Stimulated activated CD4-positive, alpha-beta T cell treated with anti-CD3 and anti-CD28 coated beads, Interleukin-12 subunit alpha, Interleukin-12 subunit beta, amount 100 ng/mL, for 24 hours (primary cell): ENCODE measurements around the gene PAK6.
A peak's percentile ranks its signal among the peaks of the same experiment; 100 is the strongest.

Experiments
- DNase-seq, 2 experiments: peaks; one replicate each; pipeline ENCODE4 v3.0.0-alpha.2; 2020; ENCODE audit warnings: low read depth in 2 of 2

PAK6 gene

DNA sequence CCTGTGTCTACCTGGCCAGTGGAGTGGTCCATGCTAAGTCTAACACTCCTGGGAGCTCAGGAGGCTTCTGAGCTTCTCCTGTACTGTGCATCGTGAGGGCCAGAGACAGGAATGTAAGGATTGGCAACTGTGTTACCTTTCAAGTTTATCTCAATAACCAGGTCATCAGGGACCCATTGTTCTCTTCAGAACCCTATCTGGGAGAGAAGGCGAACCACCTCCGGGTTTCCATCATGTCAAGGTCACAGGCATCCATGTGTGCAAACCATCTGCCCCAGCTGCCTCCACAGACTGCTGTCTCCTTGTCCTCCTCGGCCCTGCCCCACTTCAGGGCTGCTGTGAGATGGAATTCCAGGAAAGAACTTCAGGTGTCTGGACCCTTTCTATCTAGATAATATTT, 38.1 kb downstream of the PAK6 start:
- DNase-seq: no peak

DNA sequence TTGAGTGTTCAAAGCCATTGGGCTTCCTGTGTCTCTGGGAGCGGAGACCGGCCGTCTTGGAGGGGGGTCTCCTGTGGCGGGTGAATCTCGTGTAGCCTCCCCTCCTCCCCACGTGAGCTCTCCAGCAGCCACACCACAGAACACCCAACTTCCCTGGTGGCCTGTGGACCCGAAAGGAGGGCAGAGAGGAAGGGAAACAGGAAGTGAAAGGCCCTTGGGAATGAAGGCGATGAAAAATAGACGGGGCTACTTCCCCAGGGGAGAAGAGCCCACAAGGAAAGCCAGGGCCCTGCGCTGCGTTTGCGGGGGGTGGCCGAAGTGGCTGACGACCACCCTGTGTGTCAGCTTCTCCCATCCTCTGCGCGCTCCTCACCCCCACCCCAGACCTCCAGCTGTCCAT, 38.6 kb downstream of the PAK6 start:
- DNase-seq: no peak

DNA sequence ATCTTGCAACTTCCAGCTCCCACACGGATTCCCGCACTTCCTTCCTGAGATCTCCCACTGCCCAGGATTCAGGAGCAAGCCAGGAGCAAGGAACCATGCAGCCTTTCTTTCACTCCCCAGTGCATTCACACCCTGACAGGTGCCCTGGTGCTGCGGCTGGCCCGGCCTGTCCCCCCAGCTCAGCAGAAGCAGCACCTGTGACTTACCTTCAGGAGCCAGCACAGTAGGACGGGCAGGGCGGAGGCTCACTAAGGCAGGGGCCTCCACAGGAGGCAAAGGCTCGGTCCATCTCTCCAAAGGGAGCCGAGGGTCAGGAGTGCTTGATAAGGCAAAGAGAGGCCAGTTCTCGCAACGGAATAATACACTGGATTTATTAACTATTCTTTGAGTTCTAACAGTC, 39.2 kb downstream of the PAK6 start:
- DNase-seq: no peak

DNA sequence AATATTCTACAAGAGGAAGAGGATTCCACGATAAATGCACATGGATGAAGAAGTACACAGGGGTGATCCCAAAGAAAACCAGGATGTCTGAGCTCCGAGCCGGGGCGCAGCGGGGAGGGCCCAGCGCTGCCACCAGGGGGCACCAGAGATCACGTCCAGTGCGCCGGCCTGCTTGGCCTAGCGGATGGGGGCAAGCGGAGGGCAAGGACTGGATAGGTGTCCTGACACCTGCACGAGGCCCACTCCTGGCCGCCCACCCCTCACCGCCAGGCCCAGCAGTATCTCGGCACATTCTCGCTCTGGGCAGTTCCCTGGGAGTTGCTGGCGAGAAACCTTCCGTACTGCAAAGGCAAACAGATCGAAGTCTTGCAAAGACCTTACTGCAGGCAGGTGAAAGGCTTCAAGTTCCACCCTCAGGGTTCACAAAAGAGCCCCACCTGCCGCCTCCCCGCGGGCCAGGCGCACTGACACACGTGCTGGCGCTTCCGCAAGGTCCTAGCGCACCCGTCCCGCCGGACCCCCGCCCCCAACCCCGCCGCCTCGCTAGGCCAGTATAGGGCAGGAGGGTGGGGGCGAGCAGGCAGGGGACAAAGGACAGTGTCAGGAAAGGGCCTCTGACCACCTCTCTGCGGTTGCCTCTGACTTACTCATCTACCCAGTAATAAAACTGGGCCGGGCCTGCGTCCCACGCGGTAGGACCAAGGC, 40.7 kb downstream of the PAK6 start:
- DNase-seq: peak; percentile 21 to 59

DNA sequence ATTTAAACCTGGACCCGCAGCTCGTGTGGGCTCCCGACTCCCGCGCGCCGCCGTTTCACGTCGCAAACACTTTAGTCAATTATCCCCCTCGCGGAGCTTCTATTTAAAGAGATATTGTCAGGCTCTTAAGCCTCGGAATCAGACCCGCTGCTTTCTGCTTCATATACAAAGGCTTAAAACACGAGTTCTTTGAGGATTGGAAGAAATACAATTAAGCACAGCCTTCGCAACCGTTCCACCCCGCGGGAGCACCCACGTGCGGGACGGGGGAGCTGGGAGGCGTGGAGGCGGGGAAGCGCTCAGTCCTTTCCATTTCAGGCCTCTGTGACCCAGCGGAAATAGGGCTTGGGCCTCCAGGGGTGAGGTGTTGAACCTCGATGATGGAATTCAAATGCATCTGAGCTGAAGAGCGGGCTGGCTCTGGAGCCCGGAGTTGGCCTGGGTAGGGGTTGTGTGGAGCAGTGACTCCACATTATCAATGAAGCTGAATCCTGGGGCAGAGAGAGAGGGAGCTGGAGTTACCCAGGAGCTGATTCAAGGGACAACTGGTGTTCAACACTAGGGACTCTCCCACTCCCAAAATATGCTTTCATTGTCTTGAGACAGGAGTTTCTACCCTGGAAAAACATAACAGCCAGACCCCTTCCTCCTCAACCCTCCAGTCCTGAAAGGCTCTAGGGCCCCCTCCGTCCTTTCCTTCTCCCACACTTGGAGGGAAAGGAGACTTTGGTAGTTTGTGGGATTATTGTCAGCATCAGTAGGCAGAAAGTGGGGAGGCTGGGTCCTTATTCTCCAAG, 41.6 kb downstream of the PAK6 start:
- no peak for DNase-seq

DNA sequence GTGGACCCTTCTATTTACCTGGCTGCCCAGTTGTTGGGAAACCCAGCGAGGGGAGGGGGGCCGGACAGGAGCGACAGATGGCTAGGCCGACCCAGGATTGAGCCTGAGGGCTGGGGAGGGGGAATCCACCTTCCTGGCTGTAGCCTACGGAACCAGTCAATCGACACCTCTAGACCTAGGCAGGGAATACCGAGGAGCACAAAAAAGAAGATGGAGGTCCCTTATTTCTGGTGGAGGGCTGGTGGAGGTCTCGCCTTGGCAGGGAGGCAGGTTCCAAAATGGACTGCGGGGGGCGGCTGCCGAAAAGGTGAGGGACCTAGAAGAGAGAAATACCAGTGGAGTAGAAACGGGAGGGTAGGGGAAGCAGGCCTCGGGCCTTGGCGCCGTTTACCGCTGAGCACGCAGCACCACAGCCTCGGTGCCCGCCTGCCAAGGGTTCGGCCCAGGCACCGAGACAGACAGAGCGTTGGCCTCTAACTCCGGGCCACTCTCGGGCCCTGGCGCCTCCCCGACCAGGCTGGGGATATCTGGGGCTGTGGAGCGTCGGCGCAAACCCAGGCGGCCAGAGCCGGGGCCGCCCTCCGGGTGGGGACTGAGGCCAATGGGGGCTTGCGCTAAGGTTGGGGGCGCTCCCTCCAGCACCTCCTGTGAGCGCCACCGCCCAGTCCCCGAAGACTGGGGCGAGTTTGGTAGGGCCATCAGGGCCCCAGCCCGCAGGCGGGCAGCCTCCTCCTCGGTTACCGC, 42.4 kb downstream of the PAK6 start:
- no peak for DNase-seq

DNA sequence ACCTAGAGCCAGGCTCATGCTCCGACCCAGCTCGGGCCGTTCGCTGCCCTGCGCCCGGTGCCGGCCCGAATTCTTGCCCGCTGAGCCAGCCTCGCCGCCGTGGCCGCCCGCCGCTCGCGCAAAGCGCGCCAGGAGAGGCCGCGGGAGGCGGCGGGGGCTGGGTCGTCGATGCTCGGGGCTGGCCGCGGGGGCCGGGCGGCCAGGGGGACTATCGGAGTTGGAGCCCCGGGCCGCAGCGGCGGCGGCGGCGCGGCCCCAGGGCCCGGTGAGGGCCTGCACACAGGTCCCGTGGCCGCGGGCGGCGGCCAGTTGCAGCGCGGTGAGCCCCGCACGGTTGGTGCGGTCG, 42.9 kb downstream of the PAK6 start:
- DNase-seq: no peak

DNA sequence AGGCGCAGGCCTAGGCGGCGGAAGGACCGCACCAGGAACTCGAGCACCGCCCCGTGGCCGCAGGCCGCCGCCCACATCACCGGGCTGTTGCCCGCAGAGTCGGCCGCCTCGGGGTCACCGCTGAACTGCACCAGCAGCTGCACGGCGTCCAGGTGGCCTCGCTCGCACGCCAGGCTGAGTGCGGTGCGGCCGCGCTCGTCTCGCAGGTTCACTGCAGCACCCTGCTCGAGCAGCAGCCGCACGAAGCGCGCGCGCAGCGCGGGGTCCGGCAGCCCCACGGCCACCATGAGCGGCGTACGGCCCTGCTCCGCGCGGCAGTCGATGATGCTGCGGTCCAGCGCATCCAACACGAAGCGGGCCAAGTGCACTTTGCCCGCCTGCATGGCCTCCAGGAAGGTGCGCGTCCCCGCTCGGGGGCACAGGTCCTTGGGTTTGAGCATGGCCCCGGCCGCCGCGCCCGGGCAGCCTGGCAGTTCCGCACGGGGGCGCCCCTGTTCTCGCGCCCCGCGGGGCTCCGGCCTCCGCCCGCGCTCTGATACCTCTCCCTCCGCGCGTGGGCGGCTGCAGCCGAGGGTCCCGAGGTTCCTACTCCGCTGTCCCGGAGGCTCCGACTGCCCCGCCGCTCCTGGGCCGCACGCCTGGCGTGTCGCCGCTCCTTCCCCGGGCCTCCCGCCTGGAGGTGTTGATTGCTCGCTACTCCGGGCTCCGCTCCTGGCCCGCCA, 43.4 kb downstream of the PAK6 start:
- DNase-seq: peak; percentile 5 to 24

DNA sequence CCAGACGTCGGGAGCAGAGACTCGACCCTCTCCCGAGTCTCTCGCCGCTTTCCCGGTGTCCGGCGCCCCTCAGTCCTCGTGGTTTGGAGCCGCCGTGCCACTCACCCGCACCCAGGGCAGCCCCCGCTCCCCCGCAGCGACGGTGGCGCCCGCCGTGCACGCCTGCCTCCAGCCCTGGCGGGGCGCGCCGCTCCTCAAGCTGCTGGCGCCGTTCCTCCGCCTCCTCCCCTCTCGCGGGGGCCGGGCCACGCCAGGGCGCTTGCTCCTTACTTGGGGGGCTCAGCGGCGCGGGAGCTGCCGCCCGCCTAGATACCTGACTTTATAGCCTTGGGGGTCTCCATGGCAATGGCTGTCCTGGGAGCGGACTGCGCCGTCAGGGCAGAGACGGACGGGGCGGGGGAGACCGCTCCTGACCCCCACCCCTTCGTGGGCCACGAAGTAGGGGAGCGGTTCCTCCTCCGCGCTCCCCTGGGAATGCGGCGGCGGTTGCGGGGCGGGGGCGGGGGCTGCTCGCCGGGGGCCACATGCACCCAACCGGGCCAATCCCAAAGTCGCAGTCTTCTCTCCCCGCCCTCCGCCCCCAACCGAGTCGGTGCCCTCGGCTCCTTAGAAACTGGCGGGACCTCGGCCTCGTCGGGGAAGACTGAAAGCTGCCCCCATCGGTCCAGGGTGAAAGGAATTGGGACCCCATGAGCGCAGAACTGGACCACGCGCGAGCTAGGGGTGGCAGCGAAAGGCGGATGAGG, 44.2 kb downstream of the PAK6 start, which contains the start of gene ANKRD63:
ANKRD63 (minus strand) TSS at position 196 of the 746 bp plus-strand sequence. CDS start 478 bp downstream, outside the sequence.
- DNase-seq: peak in 1 of 2 experiments; percentile 20

- DNase-seq: no peak
Observed at GRCh38 chr15:40283615-40284300, 44.9 kb downstream of the PAK6 start.

DNA sequence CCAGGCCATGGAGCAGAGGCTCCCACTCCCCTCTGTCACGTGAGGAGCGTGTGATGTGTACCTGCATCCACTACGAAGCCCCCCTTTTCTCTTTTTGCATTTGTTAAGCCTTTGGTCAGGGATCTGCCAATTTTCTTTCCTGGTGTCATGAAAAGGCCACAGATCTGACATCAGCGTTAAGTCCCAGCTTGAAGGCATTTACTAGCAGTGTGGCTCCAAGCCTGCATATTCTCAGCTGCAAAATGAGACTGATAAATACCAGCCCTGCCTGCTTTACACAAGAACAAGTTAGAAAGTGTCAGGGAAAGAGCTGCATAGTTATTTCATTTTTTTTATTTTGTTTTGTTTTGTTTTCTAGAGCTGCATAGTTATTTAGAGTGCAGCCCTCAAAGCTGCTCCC, 46.3 kb downstream of the PAK6 start:
- DNase-seq: no peak

DNA sequence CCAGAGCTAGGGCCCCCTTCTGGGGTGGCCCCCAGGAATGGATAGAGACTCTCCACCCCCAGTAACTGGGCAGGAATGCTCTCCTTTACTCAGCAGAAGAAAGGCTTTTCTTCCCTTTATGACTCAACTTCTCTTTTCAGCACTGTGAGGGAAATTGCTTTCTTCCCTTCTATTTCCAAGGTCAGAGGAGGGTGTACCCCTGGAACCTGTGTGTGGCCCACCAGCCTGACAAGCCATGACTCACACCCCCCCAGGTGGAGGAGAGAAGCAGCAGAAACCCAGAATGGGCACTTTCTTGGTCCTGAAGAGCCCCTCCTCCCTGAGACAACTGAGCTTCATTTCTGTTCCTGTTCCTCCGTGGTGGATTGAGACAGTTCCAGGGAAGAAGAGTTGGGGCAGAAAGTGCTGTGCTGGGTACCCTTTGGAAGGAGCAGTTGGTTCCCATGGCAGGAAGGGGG, 46.7 kb downstream of the PAK6 start:
- DNase-seq: no peak

GRCh38 chr15:40286061-40286532, 47.2 kb downstream of the PAK6 start:
- no peak for DNase-seq

DNA sequence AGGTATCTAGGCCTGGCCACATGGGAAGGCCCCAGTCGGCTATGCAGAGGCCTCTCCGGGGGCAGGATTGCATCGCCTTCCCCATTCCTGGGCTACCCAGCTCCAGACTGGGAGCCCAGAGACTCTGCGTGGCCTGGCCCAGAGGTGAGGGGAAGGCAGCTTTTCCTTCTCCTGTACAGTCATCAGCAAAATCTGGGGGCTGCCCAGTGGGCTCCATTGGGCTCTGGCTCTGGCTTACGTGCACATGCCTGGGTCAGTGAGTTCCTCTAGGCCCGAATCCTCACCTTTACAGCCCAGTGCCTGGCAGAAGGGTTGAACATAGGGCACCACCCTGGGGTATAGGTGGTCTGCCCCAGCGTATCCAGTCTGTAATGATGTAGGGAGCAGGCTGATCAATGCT, 47.9 kb downstream of the PAK6 start:
- no peak for DNase-seq

- no peak for DNase-seq
Observed at GRCh38 chr15:40287505-40287904, 48.6 kb downstream of the PAK6 start.

GRCh38 chr15:40287968-40288367, 49.1 kb downstream of the PAK6 start:
- DNase-seq: no peak

DNA sequence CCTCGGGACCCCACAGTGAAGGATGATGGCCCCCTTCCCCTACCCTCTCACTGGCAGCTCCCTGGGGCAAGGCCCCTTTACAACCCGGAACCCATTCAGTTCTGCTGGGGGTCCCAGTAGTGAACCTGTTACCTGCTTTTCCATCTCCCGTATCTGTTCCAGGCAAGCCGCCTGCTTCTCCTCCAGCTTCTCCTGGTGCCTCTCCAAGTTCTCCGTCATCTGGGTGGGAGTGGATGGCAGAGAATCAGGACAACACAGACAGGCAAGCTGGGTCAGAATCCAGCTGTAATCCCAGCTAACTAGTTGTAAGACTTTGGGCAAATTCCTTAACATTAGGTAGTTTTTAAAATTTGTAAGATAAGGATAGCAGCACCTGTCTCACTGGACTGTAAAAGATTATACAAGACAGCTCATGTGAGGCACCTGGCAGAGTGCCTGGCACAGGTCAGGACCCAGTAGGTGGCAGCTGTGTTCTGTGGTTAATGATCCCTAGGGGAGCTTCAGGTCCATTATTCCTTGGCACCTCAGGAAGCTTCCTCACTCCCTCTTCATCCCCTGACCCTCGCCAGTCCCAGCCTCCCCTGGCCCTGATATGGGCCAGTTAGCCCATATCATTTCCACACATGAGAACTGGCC, 50.4 kb downstream of the PAK6 start:
- DNase-seq: no peak

GRCh38 chr15:40290545-40290917, 51.7 kb downstream of the PAK6 start:
- no peak for DNase-seq

- DNase-seq: no peak
Observed at GRCh38 chr15:40290918-40291574, 52.2 kb downstream of the PAK6 start.
